Choroid plexus epithelial cell (primary cell): ENCODE data around the gene TBC1D9B.
A peak's percentile ranks its signal among the peaks of the same experiment; 100 is the strongest.

ENCODE experiments used
- DNase-seq: peaks from one replicate; pipeline ENCODE4 v3.0.0-alpha.2; 2010; ENCODE audit warnings: low read depth
- H3K4me3 ChIP-seq: 2 replicates; pipeline ENCODE4 v1.5.1; 2011; ENCODE audit warnings: low read depth, mild to moderate bottlenecking, control low read depth, low read length, moderate library complexity
- TF ChIP-seq, protein P1 (sequence below): conservative IDR thresholded peaks from 2 replicates; pipeline ENCODE4 v1.5.1; 2011; ENCODE audit warnings: low read depth, mild to moderate bottlenecking, control low read depth, inconsistent platforms, low read length, moderate library complexity

The TBC1D9B gene

GRCh38 chr5:179827680-179828079 lies 80.0 kb downstream of the TBC1D9B start:
- peak overlapping the region; percentile 2 for H3K4me3 ChIP-seq
- TF ChIP-seq, protein P1, sequence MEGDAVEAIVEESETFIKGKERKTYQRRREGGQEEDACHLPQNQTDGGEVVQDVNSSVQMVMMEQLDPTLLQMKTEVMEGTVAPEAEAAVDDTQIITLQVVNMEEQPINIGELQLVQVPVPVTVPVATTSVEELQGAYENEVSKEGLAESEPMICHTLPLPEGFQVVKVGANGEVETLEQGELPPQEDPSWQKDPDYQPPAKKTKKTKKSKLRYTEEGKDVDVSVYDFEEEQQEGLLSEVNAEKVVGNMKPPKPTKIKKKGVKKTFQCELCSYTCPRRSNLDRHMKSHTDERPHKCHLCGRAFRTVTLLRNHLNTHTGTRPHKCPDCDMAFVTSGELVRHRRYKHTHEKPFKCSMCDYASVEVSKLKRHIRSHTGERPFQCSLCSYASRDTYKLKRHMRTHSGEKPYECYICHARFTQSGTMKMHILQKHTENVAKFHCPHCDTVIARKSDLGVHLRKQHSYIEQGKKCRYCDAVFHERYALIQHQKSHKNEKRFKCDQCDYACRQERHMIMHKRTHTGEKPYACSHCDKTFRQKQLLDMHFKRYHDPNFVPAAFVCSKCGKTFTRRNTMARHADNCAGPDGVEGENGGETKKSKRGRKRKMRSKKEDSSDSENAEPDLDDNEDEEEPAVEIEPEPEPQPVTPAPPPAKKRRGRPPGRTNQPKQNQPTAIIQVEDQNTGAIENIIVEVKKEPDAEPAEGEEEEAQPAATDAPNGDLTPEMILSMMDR, result peak; percentile 17
- DNase-seq, result peak; percentile 60

DNA sequence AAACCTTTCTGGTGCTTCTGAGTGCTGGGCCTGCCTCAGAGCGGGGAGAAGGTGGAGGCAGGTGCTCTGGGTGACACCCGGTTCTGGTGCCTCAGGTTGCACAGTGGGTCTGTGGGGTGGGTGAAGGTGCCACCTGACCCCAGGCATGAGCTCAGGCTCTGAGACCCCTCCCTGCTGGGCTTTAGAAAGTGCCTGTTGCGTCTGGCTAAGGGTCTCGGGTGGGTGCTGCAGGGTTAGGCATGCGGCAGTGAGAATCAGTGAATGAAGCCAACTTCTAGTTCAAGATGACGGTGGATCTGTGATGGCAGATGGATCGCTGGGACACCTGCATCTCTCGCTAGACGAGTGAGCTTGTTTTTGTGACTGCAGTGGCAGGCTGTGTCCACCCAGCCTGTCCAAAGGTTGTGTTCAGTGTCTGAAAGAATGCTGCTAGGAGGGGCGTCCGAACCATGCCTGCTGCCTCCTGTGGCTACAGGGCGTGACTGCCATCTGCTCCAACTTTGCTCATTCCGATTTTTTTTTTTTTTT lies 82.0 kb downstream of the TBC1D9B start:
- TF ChIP-seq, protein P1, result peak; percentile 20
- no peak overlapping the region for H3K4me3 ChIP-seq

GRCh38 chr5:179824745-179825112 lies 83.0 kb downstream of the TBC1D9B start:
- TF ChIP-seq, protein P1, result no peak
- no peak for DNase-seq
- peak overlapping the region; percentile 97 for H3K4me3 ChIP-seq

More for the DNA sequence above, 82.0 kb downstream of the TBC1D9B start:
- no peak for DNase-seq

GRCh38 chr5:179823937-179824744 lies 83.6 kb downstream of the TBC1D9B start:
- TF ChIP-seq, protein P1, result no peak
- DNase-seq, result no peak
- H3K4me3 ChIP-seq, result peak overlapping the region; percentile 97

DNA sequence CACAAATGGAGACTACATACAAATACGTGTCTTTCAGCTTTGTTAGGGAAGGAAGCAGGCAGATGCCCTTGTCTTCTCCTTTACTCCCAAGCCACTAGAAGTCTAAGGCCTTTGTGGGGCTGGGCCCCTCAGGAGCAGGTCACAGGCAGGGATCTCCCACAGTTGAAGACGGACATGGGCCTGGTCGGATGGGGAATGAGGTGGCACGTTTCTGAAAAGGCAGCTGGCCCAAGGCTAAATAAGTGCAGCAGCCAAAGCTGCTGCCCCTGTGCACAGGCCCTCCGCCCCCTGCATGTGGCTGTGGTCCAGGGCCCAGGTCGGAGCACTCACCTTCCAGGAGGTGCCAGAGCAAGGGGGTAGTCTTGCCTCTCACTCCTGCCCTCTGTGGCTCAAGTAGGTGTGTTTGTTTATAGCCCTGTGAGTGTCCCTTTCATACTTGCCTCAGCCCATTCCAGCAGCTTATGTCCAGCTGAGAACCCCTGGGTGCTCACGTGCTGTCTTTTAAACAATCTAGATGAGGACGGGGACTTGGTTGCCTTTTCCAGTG lies 85.2 kb downstream of the TBC1D9B start:
- H3K4me3 ChIP-seq, result peak overlapping the region; percentile 97
- TF ChIP-seq, protein P1, result no peak
- no peak for DNase-seq

GRCh38 chr5:179822059-179822432 lies 85.7 kb downstream of the TBC1D9B start:
- DNase-seq, result no peak
- TF ChIP-seq, protein P1, result no peak
- H3K4me3 ChIP-seq, result peak overlapping the region; percentile 97
